ENCODE results near the gene PRIM2.
"Not testable (repeated sequence)": the region's sequence is repeated elsewhere in the genome, so short reads cannot be mapped to it uniquely, and the experiment has no call there.

DNA sequence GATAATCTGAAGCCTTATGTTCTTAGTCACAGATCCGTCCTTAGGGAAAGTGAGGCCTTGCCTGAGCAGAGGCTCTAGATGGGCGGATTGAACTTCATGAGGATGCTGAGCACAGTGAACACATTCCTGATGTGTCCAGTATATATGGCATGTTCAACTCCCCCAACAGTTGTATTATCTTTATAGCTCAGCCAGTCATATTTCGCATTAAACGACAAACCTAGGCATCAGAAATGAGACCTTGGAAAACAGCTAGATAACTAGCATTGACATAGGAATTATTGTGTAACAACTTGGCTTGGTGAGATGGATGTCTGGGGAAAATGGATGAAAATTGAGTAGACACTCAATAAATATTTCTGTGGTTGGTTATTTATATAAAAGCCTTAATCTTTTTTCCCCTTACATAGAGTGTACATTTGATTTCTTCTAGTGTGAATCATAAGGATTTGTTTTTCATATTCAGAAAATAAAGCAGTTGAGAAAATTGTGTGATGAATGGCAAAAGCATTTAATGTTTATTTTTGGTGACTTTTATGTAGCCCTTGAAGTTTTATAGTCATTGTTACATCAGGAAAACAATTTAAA lies 169.2 kb downstream of the PRIM2 start:
- TF ChIP-seq, protein P1, sequence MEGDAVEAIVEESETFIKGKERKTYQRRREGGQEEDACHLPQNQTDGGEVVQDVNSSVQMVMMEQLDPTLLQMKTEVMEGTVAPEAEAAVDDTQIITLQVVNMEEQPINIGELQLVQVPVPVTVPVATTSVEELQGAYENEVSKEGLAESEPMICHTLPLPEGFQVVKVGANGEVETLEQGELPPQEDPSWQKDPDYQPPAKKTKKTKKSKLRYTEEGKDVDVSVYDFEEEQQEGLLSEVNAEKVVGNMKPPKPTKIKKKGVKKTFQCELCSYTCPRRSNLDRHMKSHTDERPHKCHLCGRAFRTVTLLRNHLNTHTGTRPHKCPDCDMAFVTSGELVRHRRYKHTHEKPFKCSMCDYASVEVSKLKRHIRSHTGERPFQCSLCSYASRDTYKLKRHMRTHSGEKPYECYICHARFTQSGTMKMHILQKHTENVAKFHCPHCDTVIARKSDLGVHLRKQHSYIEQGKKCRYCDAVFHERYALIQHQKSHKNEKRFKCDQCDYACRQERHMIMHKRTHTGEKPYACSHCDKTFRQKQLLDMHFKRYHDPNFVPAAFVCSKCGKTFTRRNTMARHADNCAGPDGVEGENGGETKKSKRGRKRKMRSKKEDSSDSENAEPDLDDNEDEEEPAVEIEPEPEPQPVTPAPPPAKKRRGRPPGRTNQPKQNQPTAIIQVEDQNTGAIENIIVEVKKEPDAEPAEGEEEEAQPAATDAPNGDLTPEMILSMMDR (IDR thresholded peaks at IDR 0.05; ENCODE audit: poor library complexity) = not testable (repeated sequence)
- not testable (repeated sequence) for TF ChIP-seq EZH2 (IDR thresholded peaks at IDR 0.05; ENCODE audit: borderline replicate concordance)

All from hepatocyte (in vitro differentiated cells).